WTC11 (cell line): Measurements from ENCODE around the gene LAPTM5. TPM values are rescaled to one million over a fixed set of nuclear protein-coding genes. Genes with fewer than 3 reads are reported as not detected.

ENCODE experiments used
- ATAC-seq: fragments of 200-7000 bp; cut with Tn5 transposase; 2 replicates; pipeline ENCODE4 v1.10.0; 2021; ENCODE audit warnings: mild to moderate bottlenecking, moderate library complexity
- CTCF ChIA-PET: fragments of 300-600 bp; sonication (Branson Sonifier 250); formaldehyde crosslinking; loops from one replicate; lab custom pipeline; 2021; ENCODE audit warnings: antibody characterized with exemption; lab: Charles Lee
- POLR2A ChIA-PET: fragments of 350-600 bp; sonication (Branson Sonifier 250); formaldehyde crosslinking; loops from one replicate; lab custom pipeline; 2021; ENCODE audit warnings: antibody characterized with exemption; lab: Charles Lee
- DNase-seq: peaks from one replicate; pipeline ENCODE4 v3.0.0; 2021; ENCODE audit warnings: low spot score
- H3K27ac Mint-ChIP-seq: 2 replicates; pipeline ENCODE4 v1.8.0; 2021; ENCODE audit warnings: mixed read lengths
- H3K27me3 Mint-ChIP-seq: 2 replicates; pipeline ENCODE4 v1.8.0; 2021; ENCODE audit warnings: low read depth, mild to moderate bottlenecking, moderate library complexity, mixed read lengths
- H3K36me3 Mint-ChIP-seq: 2 replicates; pipeline ENCODE4 v1.8.0; 2021; ENCODE audit warnings: mixed read lengths
- H3K4me1 Mint-ChIP-seq: 2 replicates; pipeline ENCODE4 v1.8.0; 2022; ENCODE audit warnings: mixed read lengths
- H3K4me3 Mint-ChIP-seq: 2 replicates; pipeline ENCODE4 v1.8.0; 2021; ENCODE audit warnings: mild to moderate bottlenecking, moderate library complexity, mixed read lengths
- H3K9me3 Mint-ChIP-seq: 2 replicates; pipeline ENCODE4 v1.8.0; 2021; ENCODE audit warnings: mixed read lengths
- CREM ChIP-seq: sonication (generic); formaldehyde crosslinking; IDR thresholded peaks from 2 replicates; pipeline ENCODE4 v1.8.1; 2022; ENCODE audit warnings: mild to moderate bottlenecking, missing genetic modification reagents, moderate library complexity
- CTCF ChIP-seq: fragments of 200-600 bp; IDR thresholded peaks from 2 replicates; pipeline ENCODE4 v1.8.0; 2022; ENCODE audit warnings: antibody characterized with exemption
- ETV6 ChIP-seq: sonication (generic); formaldehyde crosslinking; IDR thresholded peaks from 2 replicates; pipeline ENCODE4 v1.8.1; 2022; ENCODE audit warnings: mild to moderate bottlenecking, missing genetic modification reagents
- GABPB1 ChIP-seq: sonication (generic); formaldehyde crosslinking; IDR thresholded peaks from 2 replicates; pipeline ENCODE4 v1.8.1; 2023; ENCODE audit warnings: mild to moderate bottlenecking, missing genetic modification reagents
- HMGA2 ChIP-seq: fragments of 250-450 bp; sonication (Bioruptor Pico); IDR thresholded peaks from 2 replicates; pipeline ENCODE4 v1.4.0; 2021; ENCODE audit warnings: mild to moderate bottlenecking, moderate library complexity
- HMGXB4 ChIP-seq: sonication (generic); formaldehyde crosslinking; IDR thresholded peaks from 2 replicates; pipeline ENCODE4 v1.8.1; 2023; ENCODE audit warnings: mild to moderate bottlenecking, moderate library complexity, missing genetic modification reagents
- RORB ChIP-seq: fragments of 250-450 bp; sonication (Bioruptor Pico); IDR thresholded peaks from 2 replicates; pipeline ENCODE4 v1.9.0; 2021; ENCODE audit warnings: mild to moderate bottlenecking
- ZNF138 ChIP-seq: sonication (generic); formaldehyde crosslinking; conservative IDR thresholded peaks from 2 replicates; pipeline ENCODE4 v1.8.1; 2022; ENCODE audit warnings: mild to moderate bottlenecking, moderate library complexity, missing genetic modification reagents
- ZNF219 ChIP-seq: sonication (generic); formaldehyde crosslinking; IDR thresholded peaks from 2 replicates; pipeline ENCODE4 v1.8.0; 2023; ENCODE audit warnings: missing genetic modification reagents, mild to moderate bottlenecking, borderline replicate concordance
- ZNF232 ChIP-seq: sonication (generic); formaldehyde crosslinking; IDR thresholded peaks from 2 replicates; pipeline ENCODE4 v1.8.0; 2022; ENCODE audit warnings: mild to moderate bottlenecking, missing genetic modification reagents
- ZNF396 ChIP-seq: fragments of 250-450 bp; sonication (Bioruptor Pico); IDR thresholded peaks from 2 replicates; pipeline ENCODE4 v1.8.0; 2021; ENCODE audit warnings: mild to moderate bottlenecking, moderate library complexity, borderline replicate concordance
- ZNF532 ChIP-seq: fragments of 250-450 bp; sonication (Bioruptor Pico); IDR thresholded peaks from 2 replicates; pipeline ENCODE4 v1.9.0; 2021; ENCODE audit warnings: mild to moderate bottlenecking, borderline replicate concordance
- total RNA-seq: library from RNA; stranded (reverse); gene quantifications from 3 replicates; pipeline ENCODE4 v1.2.3, GENCODE V29; 2021
- TF ChIP-seq, protein P1 (sequence below): sonication (generic); formaldehyde crosslinking; IDR thresholded peaks from 2 replicates; pipeline ENCODE4 v1.8.0; 2023; ENCODE audit warnings: mild to moderate bottlenecking, missing genetic modification reagents

The LAPTM5 gene
- total RNA-seq, 1 experiment from 2014 or later = 1.3 TPM

DNA sequence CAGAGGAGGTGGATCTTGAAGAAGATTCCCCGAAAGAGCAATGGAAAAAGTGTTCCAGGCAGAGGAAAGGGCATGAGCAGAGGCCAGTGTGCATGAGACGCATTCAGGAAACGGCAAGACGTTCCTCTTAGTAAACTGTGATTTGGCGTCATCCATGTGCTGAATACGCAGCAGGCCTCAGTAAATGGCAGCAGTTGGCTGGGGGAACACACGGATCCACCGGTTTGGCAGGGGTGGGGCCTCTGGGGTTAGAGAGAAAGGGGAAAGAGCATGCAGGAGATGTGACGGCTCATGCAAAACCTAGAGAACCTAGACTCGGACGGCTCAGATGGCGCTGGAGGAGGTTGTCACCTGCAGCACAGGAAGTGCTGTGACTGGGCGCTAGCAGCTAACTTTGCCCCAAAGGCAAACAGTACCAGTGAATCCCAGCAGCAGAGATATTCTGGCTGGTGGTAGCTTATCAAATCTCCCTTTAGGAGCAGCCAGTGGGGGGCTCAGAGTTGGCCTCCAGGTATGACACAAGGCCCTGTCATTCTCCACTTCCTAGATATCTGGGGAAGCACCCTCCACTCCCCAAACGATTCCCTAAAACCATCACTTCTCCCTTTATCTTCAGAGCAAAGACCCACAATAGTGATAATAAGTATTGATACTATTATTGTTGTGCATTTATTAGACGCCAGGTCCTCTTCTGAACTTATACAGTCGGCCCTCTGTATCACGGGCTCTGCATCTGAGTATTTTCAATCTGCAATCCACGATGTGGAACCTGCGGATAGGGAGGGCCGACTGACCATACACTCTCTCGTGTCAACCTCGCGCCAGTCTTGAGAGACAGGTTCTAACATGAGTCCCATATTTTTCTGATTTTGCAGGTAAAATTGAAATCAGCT lies 7.6 kb downstream of the LAPTM5 start:
- H3K4me1 Mint-ChIP-seq = peaks cover 42% of the 10 kb centered on the region
- POLR2A ChIA-PET = no interaction called here
- H3K27ac Mint-ChIP-seq = no peak overlapping the region
- DNase-seq = no peak
- ATAC-seq = no peak
- CTCF ChIA-PET = interaction anchor here (1.0 to 5.0 kb wide), 6 partner anchors 11 to 33 kb away, joined by 3 to 40 read pairs (median 5); no protein-coding TSS in a partner anchor
- H3K36me3 Mint-ChIP-seq = no peaks in the 10 kb centered on the region
- no peaks in the 10 kb centered on the region for H3K9me3 Mint-ChIP-seq
- H3K4me3 Mint-ChIP-seq = no peak overlapping the region
- no peaks in the 10 kb centered on the region for H3K27me3 Mint-ChIP-seq
- no peak for TF ChIP-seq ZNF232 (CRISPR knock-in tag)
- TF ChIP-seq RORB (CRISPR knock-in tag) = no peak
- no peak for TF ChIP-seq HMGA2 (CRISPR knock-in tag)
- TF ChIP-seq CREM (CRISPR knock-in tag) = no peak
- TF ChIP-seq, protein P1, sequence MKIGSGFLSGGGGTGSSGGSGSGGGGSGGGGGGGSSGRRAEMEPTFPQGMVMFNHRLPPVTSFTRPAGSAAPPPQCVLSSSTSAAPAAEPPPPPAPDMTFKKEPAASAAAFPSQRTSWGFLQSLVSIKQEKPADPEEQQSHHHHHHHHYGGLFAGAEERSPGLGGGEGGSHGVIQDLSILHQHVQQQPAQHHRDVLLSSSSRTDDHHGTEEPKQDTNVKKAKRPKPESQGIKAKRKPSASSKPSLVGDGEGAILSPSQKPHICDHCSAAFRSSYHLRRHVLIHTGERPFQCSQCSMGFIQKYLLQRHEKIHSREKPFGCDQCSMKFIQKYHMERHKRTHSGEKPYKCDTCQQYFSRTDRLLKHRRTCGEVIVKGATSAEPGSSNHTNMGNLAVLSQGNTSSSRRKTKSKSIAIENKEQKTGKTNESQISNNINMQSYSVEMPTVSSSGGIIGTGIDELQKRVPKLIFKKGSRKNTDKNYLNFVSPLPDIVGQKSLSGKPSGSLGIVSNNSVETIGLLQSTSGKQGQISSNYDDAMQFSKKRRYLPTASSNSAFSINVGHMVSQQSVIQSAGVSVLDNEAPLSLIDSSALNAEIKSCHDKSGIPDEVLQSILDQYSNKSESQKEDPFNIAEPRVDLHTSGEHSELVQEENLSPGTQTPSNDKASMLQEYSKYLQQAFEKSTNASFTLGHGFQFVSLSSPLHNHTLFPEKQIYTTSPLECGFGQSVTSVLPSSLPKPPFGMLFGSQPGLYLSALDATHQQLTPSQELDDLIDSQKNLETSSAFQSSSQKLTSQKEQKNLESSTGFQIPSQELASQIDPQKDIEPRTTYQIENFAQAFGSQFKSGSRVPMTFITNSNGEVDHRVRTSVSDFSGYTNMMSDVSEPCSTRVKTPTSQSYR (CRISPR knock-in tag) = no peak
- no peak for TF ChIP-seq ZNF532 (CRISPR knock-in tag)
- no peak for TF ChIP-seq ZNF138 (CRISPR knock-in tag)
- no peak for TF ChIP-seq ZNF219 (CRISPR knock-in tag)
- TF ChIP-seq GABPB1 (CRISPR knock-in tag) = no peak
- TF ChIP-seq ETV6 (CRISPR knock-in tag) = no peak
- no peak for TF ChIP-seq HMGXB4
- no peak for TF ChIP-seq CTCF
- no peak for TF ChIP-seq ZNF396
- TF ChIP-seq, all 79 proteins: peak for 0
